LNCAP (cell line): ENCODE measurements around the gene SEPSECS.

Experiments used
- CTCF ChIP-seq: fragments of 450-650 bp; IDR thresholded peaks from 2 replicates; pipeline ENCODE4 v1.5.1; 2017; ENCODE audit warnings: mild to moderate bottlenecking

The SEPSECS gene

GRCh38 chr4:25113915-25114904, 46.0 kb downstream of the SEPSECS start:
- no peak for TF ChIP-seq CTCF

- TF ChIP-seq CTCF, result no peak
These were observed 47.3 kb downstream of the SEPSECS start for GRCh38 chr4:25112995-25113380.

- no peak for TF ChIP-seq CTCF
These were observed 47.8 kb downstream of the SEPSECS start for GRCh38 chr4:25112366-25112994.

- TF ChIP-seq CTCF, result no peak
These were observed 48.5 kb downstream of the SEPSECS start for GRCh38 chr4:25111648-25112196.

- TF ChIP-seq CTCF, result no peak
These were observed 49.5 kb downstream of the SEPSECS start for GRCh38 chr4:25110527-25111329.

- no peak for TF ChIP-seq CTCF
These were observed 50.7 kb downstream of the SEPSECS start for GRCh38 chr4:25109511-25109910.

GRCh38 chr4:25108556-25108955, 51.7 kb downstream of the SEPSECS start:
- no peak for TF ChIP-seq CTCF
